Head of caudate nucleus (tissue), 42 donors: ENCODE data around the gene SDCCAG8.

ENCODE experiments used
- DNase-seq, 42 donors: peaks; one replicate each; pipeline versions ENCODE4 v3.0.0 to v3.0.0-alpha.2; 2020 to 2021; ENCODE audit warnings: mixed read lengths in 7 of 42
- intact Hi-C: fragments of 100-400 bp; cut with DNase I; formaldehyde crosslinking; loops from one replicate; pipeline ENCODE4 v1.15.0; 2022

The SDCCAG8 gene

DNA sequence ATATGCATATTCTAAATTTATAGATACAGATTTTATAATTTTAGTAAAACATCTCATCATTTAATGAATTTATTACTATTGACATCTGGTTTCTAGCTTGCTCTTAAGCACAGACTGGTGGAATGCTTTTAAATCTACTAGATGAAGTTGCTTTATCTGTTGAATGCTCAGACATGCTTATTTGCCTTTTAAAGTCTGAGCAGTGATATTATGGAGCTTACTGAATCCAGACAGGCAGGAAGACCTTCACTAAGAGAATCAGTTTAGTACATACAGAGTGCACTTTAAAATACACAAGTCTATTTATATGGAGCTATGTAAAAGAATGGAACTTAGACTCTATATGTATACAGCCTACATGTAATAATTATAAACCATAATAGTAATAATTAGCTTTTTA lies 16.6 kb downstream of the SDCCAG8 start:
- DNase-seq = no peak
- intact Hi-C loops = no loop called here

DNA sequence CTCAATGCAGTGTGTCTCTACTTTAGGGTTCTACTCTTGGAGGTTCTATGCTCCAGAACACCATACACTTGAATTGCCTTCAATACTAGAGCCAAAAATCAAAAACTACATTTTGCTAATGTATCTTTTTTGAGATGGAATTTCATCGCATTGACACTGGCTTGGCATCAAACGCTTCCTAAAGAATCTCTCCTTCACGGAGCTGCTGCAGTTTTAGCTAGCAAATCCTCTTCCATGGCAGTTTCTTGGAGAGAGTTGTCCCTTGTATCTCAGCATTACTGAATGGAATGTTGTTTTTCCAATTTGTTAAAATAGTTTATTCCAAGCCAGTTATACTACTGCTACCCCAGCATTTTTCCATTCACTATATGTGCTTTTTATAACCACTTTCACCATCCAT lies 17.7 kb downstream of the SDCCAG8 start:
- intact Hi-C loops = no loop called here
- no peak for DNase-seq

DNA sequence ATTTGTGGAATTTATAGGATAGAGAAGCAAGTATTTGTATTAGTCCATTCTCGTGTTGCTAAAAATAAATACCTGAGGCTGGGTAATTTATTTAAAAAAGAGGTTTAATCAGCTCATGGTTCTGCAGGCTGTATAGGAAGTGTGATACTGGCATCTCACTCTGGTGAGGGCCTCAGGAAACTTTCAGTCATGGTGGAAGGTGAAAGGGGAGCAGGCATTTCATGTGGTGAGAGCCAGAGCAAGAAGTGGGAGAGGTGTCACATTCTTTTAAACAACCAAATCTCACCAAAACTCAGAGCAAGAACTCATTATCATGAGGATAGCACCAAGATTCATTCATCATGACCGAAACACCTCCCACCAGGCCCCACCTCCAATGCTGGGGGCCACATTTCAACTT lies 18.1 kb downstream of the SDCCAG8 start:
- no peak for DNase-seq
- intact Hi-C loops = no loop called here

DNA sequence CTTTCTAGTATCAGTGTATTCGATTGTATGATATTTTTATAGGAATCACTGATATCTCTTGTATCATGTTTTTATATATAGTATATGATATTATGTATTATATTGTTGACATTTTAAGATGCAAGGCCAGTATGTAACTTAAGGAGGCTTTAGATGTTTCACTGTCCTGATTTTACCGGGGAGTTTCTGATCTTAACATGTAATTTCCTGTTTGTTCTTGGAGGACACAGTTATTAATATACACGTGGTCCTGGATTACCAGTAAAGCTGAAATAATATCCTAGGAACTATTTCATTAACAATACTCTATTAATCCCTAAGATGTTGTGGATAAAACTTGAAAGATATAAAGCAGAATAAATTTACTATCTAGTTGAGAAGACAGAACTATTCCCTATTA lies 19.5 kb downstream of the SDCCAG8 start:
- no peak for DNase-seq
- intact Hi-C loops = no loop called here

DNA sequence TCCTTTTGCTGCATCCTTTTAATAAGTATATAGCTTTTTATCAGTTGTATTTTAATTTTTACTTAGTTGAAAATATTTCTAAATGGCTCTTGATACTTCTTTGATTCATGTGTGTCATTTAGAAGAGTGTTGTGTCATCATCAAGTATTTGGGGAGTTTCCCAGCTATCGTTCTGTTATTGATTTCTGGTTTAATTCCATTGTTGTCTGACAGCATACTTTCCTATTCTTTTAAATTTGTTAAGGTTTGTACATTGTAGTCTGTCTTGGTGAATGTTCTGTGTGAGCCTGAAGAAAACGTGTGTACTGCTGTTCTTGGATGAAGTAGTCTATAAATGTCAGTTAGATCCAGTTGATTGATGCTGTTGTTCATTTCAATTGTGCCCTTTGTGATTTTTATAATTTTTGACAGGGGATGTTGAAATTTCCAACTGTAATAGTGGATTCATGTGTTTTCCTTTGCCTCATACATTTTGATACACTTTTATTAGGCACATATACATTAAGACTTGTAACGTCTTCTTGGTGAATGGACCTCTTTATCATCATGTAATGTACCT lies 24.8 kb downstream of the SDCCAG8 start:
- no peak for DNase-seq
- intact Hi-C loops = no loop called here

DNA sequence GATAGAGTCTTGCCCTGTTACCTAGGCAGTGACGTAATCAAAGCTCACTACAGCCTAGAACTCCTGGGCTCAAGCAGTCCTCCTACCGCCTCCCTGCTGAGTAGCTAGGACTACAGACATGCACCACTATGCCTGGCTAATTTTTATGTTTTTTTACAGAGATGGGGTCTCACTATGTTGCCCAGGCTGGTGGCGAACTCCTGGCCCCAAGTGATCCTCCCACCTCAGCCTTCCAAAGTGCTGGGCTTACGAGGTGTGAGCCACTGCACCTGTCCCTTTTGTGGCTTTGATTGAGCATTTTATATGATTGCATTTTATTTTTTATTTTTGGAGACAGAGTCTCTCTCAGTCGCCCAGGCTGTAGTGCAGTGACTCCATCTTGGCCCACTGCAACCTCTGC lies 25.8 kb downstream of the SDCCAG8 start:
- no peak for DNase-seq
- intact Hi-C loops = no loop called here

DNA sequence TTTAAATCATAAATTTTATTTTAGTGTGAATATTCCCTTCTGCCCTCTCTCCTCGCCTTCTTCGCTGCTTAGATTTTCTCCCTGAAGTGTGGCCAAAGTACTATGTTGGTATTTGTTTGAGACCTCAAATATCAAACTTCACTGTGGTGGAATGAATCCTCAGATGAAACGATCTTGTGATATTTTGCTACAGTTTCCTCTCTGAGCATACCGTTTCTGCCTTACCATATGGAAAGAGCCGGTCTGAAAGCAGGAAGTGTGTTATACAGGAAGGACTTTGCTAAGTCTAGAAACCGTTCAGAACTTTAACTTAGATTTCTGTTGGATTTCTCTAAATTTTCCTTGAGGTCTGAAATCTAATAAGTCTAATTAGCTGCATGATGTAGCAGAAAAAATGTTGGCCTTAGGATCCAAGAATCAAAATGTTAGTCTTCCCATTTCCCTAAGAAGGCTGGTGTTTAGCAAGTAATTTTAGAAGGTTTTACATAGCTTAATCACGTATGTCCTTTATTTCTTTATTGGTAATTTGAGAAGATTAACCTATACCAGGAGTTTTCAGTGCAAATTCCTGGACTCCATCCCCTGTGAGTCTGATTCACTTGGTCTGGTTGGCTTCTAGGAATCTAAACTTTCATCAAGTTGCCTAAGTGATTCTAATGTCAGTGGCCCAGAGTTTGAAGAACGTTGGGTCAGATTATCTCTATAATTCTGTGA lies 30.7 kb downstream of the SDCCAG8 start:
- intact Hi-C loops = no loop called here
- no peak for DNase-seq

DNA sequence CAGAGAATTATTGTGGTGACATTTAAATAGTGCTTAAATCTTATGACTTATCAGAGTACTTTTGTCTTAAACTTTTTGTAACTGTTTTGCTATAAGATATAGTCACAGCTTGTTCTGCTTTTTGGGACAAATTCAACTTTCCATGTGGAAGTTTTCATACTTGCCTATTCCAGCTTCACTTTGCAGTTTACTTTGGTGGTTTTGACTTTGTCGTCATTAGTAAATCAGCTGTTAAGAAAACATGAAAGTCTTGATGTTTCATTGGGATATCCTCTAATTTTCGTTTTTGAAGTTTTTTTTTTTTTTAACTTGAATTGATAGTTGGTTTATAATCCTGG lies 31.3 kb downstream of the SDCCAG8 start:
- intact Hi-C loops = no loop called here
- no peak for DNase-seq

DNA sequence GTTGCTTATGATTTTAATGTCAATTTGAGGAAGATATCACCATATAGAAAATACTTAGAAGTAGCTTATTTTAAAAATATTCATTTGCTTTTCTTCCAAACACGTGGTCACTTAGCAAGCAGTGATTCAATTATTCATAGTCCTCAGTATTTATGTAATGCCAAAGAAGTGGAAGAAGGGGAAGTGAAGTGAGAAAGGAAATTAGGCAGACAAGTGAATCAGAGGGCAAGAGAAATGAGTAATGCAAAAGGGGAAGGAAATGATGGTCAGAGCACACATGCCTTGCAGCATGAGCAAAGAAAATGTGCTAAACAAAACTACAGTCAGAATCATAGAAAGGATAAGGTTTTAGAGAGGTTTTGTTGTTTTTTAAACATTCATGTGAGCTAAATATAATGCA lies 31.8 kb downstream of the SDCCAG8 start:
- no peak for DNase-seq

DNA sequence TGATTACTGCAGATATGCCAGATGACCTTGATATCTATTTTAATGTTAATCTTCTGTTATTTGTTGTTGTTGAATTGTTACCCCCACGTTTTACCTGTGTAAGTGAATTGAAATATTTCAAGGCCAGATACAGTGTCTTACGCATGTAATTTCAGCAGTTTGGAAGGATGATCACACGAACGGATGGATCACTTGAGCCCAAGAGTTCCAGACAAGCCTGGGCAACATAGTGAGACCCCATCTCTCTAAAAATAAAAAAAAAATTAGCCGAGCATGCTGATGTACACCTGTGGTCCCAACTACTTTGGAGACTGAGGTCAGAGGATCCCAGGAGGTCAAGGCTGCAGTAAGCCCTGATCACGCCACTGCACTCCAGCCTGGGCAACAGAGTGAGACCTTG lies 32.2 kb downstream of the SDCCAG8 start:
- intact Hi-C loops = no loop called here
- DNase-seq = no peak

More for the DNA sequence above, 31.8 kb downstream of the SDCCAG8 start:
- intact Hi-C loops = no loop called here

DNA sequence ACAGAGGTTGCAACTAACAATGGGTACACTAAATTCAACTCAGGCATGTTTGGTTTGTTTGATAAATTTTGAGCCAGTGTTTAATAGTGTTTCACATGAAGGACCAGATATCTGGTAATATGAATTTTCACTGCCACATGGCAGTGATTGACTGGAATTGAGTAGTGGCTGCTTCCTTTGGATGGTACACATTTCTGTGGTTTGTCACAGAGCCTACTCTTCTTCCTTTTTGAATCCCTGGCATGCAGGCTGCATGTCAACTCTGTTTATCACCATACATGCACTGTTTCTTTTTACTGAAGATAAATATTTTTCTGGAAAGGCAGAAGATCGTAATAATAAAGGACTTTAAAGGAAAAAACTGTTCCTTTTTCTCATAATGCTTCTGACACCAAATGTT lies 35.5 kb downstream of the SDCCAG8 start:
- DNase-seq = no peak
- intact Hi-C loops = no loop called here

DNA sequence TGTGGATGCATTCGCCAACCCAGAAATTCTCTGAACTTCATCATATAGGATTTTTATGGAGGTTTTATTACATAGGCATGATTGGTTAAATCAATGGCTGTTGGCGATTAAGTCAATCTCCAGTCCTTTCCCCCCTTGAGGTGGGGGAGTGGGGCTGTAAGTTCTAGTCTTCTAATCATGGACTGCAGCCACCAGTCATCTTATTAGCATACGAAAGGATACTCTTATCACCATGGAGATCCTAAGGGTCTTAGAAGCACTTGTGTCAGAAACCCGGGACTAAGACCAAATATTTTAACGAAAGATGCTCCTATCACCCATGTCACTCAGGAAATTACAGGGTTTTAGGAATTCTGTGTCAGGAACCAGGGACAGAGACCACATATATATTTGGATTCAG lies 36.3 kb downstream of the SDCCAG8 start:
- intact Hi-C loops = no loop called here

DNA sequence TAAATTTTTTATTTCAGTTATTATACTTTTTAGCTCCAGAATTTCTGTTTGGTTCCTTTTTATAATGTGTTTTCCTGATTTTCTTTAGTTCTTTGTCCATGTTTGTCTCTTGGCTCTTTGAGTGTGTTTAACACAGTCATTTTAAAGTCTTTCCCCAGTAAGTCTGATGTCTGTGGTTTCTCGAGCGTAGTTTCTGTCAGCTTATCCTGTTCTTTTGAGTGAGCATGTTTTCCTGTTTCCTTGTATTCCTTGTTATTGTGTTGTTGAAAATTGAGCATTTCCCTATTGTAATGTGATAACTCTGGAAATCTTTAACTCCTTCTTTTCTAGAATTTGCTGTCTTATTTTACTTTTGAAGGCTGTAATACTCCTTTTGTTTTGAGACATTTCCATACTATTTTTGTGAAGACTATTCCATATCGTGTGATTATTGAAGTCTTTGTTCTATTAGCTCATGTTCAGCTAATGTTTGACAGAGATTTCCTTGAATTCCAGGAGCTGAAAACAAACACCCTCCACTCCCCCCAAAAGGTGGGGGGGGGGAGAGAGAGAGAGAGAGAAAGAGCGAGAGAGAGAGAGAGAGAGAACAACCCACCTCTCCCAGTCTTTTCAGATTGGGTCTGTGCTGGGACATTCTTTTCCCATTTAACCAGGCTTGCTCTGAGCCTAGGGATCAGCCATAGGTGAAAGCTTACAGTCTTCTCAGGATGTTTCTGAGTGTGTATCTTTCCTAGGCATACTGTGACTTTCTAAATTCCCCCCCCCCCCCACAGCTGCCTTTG lies 38.3 kb downstream of the SDCCAG8 start:
- no peak for DNase-seq
- intact Hi-C loops = no loop called here

More for the DNA sequence above, 36.3 kb downstream of the SDCCAG8 start:
- DNase-seq = no peak

DNA sequence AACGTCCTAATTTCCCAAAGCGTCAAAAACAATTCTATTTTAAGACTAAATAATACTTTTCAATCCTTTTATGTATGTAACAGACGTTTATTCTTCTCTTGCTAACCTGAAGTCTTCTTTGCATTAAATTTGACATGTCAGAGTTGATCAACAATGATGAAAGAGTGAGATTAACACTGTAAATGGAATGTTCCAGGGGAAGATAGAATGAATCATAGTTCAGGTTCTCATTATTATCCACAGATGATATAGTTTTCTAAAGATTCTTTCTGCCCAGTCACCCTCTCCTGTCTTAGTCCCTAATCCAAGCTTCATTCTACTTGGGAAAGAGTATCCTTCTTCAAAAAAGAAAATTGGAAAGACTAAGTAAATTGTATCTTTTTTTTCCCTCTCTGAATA lies 38.9 kb downstream of the SDCCAG8 start:
- intact Hi-C loops = no loop called here
- no peak for DNase-seq

DNA sequence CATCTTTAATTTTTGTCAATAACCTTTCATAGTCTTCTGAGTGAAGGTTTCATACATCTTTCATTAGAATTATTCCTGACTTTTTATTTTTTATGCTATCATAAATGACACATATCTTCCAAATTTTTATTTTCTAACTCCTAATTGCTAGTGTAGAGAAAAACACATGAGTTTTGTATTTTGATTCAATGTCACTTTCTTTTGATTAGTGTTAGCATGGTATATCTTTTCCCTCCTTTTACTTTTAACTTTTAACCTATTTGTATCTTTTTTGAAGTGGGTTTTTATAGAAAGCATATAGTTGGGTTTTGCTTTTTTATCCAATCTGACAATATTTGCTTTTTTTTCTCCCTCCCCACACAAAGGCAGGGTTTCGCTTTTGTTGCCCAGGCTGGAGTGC lies 43.2 kb downstream of the SDCCAG8 start:
- DNase-seq = no peak
- intact Hi-C loops = no loop called here

DNA sequence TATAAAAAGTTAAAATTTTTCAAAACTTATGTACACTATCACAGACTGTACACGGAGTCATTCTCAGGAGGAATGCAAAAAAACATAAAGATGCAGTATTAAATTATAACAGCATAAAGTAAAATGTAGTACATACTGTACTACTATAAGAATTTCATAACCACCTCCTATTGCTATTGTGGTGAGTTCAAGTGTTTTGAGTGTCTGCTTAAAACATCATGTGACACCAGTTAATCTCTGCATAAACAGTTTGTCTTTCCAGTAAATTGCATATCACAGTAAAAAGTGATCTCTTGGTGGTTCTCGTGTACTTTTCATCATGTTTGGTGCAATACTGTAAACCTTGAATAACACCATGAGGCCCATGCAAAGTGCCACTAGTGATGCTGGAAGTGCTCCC lies 45.2 kb downstream of the SDCCAG8 start:
- intact Hi-C loops = no loop called here
- DNase-seq = no peak

DNA sequence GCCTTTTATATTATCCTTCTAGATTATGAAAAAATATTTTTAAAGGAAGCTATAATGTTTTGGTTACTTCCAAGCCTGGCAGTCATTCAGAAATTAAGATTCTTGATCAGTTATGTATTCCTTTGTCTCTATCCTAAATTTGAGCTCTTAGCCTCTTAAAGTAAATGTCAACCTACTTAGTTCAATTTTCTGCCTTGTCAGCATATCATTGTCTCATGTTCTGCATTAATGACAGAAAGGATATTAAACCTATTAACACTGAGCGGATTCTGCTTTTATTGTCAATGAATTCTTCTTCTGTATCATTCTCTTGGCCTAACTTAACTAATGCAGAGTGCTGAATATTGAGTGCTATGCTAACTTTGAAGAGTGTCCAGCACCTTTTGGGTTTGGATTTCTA lies 56.0 kb downstream of the SDCCAG8 start:
- no peak for DNase-seq
- intact Hi-C loops = no loop called here

DNA sequence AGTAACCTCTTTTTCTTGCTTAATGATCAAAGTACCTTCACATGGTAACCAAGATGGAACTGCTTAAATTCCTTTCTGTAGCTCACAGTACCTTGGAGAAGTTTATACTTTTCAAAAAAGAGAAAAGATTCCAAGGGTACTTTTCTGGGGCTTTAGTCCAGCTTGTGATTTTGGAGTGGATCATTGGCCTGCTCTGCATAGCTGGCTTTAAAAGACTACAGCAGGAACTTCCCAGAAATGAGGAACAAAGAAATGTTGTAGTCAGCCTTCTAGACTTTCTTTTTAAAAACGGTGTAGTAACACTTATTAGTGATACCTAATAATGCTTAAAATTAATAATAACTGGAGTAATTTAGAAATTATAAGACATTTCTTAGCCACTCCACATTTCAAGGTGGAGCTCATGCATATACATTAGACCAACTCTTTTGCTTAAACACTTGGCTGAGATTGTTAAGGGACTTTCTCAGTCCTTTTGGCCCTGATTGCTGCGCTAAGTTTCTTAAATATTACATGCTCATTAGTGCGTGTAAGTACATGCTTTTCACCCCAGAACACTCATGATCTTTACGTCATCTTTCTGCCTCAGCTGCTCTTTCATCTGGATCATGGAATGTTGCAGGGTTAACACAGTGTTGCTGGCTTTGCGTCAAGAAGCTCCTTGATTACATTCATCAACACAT lies 57.3 kb downstream of the SDCCAG8 start:
- DNase-seq = no peak
- intact Hi-C loops = no loop called here

DNA sequence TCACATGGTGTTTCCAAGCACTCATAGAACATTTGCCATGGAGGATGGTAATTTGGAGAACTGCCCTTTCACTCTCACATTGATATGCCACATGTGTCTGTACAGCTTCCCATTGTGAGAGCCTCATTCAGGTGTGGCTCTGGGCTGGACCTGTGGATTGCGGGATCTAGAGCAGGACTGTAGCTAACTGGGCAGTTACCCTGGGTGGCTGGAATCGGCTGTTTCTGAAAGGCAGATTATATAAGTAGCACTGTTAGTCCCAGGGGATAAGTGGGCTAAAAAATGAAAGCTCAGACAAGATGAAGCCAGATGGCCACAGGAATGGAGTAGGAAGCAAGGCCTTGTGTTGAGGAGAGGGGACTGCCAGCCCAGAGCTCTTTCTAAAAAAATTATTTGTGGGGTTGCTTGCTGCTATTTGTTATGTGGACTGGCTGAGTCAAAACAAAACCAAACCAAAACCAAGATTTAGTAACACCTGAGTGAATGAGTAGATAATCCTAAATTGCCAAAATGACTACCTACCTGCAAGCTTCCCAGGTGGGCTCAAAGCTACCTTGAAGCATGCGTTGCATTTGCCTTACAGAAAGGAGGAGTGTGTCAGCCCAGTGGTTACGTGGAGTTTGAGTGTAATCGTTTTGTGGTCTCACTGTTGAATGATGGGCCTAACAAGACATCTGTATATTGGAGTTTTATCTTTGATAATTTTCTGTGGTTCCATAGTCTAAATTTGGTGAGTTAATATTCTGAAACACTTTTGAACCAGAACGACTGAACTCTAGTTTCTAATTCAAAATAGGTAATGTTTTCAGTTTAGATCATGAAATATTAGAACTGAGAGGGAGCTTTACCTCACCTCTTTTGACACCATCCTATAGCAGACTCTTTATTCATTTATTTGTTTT lies 58.0 kb downstream of the SDCCAG8 start:
- DNase-seq = no peak
- intact Hi-C loops = no loop called here
